MCF 10A (cell line): Measurements from ENCODE around the gene LRP1B. TPM values are rescaled to one million over a fixed set of nuclear protein-coding genes. Genes with fewer than 3 reads are reported as not detected.

Experiments used
- BruUV-seq: library from RNA; stranded (reverse); fragments of 400-500 nt; replicated peaks from 2 replicates; lab custom pipeline; 2021; lab: Mats Ljungman, UMichigan
- CTCF ChIA-PET: fragments of 300-600 bp; sonication (Branson Sonifier 250); formaldehyde crosslinking; extraction: SDS; loops from one replicate; lab custom pipeline; 2021; ENCODE audit warnings: antibody characterized with exemption, inconsistent platforms; lab: Yijun Ruan, JAX
- POLR2A ChIA-PET: fragments of 300-600, 350-650 bp; sonication (Branson Sonifier 250); formaldehyde crosslinking; extraction: SDS; loops from one replicate; lab custom pipeline; 2020; ENCODE audit warnings: antibody characterized with exemption, inconsistent platforms; lab: Yijun Ruan, JAX
- DNase-seq: peaks from one replicate; pipeline ENCODE4 v3.0.0-alpha.2; 2018; ENCODE audit not compliant: unreplicated experiment
- H3K27ac Mint-ChIP-seq: one replicate; pipeline ENCODE4 v1.8.0; 2022; ENCODE audit warnings: mild to moderate bottlenecking, low read depth, mixed read lengths; ENCODE audit not compliant: unreplicated experiment
- H3K27me3 Mint-ChIP-seq: one replicate; pipeline ENCODE4 v1.8.0; 2022; ENCODE audit warnings: mixed read lengths; ENCODE audit not compliant: insufficient read depth, unreplicated experiment
- H3K36me3 Mint-ChIP-seq: one replicate; pipeline ENCODE4 v1.8.0; 2022; ENCODE audit warnings: mild to moderate bottlenecking, moderate library complexity, mixed read lengths; ENCODE audit not compliant: insufficient read depth, unreplicated experiment
- H3K4me1 Mint-ChIP-seq: one replicate; pipeline ENCODE4 v1.8.0; 2022; ENCODE audit warnings: mixed read lengths; ENCODE audit not compliant: insufficient read depth, unreplicated experiment
- H3K4me3 Mint-ChIP-seq: one replicate; pipeline ENCODE4 v1.8.0; 2022; ENCODE audit warnings: mild to moderate bottlenecking, moderate library complexity, mixed read lengths; ENCODE audit not compliant: unreplicated experiment
- H3K9me3 Mint-ChIP-seq: one replicate; pipeline ENCODE4 v1.8.0; 2022; ENCODE audit warnings: mixed read lengths; ENCODE audit not compliant: unreplicated experiment
- CTCF ChIP-seq: fragments of 200-600 bp; IDR thresholded peaks from one replicate; pipeline ENCODE4 v1.8.0; 2022; ENCODE audit warnings: antibody characterized with exemption, mild to moderate bottlenecking; ENCODE audit not compliant: unreplicated experiment
- intact Hi-C: fragments of 100-400 bp; cut with micrococcal nuclease; formaldehyde crosslinking; loops from 2 replicates; pipeline ENCODE4 v1.14.1; 2022
- total RNA-seq: library from RNA; stranded (reverse); gene quantifications from 2 replicates; pipeline ENCODE4 v1.2.3, GENCODE V29; 2022

The LRP1B gene
- total RNA-seq, 1 experiment from 2014 or later = not detected

GRCh38 chr2:141524777-141525176 is 606.0 kb downstream of the LRP1B start:
- no peaks in the 10 kb centered on the region for H3K9me3 Mint-ChIP-seq
- TF ChIP-seq CTCF = no peak
- H3K27me3 Mint-ChIP-seq = peaks cover 31% of the 10 kb centered on the region
- BruUV-seq = no TSS peak
- ChIA-PET CTCF (no interaction called here), POLR2A (no interaction called here)
- H3K36me3 Mint-ChIP-seq = no peaks in the 10 kb centered on the region
- no peak overlapping the region for H3K27ac Mint-ChIP-seq
- DNase-seq = no peak
- H3K4me1 Mint-ChIP-seq = no peaks in the 10 kb centered on the region
- H3K4me3 Mint-ChIP-seq = no peak overlapping the region
- intact Hi-C loops = no loop called here

GRCh38 chr2:141523199-141523598 is 607.6 kb downstream of the LRP1B start:
- no peak for TF ChIP-seq CTCF
- ChIA-PET POLR2A (no interaction called here), CTCF (no interaction called here)
- Mint-ChIP-seq H3K27me3 (peaks cover 35% of the 10 kb centered on the region), H3K4me3 (no peak overlapping the region), H3K9me3 (no peaks in the 10 kb centered on the region), H3K4me1 (no peaks in the 10 kb centered on the region), H3K27ac (no peak overlapping the region), H3K36me3 (no peaks in the 10 kb centered on the region)
- DNase-seq = no peak
- intact Hi-C loops = no loop called here
- BruUV-seq = no TSS peak

- TF ChIP-seq CTCF = no peak
- ChIA-PET CTCF (no interaction called here), POLR2A (no interaction called here)
- Mint-ChIP-seq H3K36me3 (no peaks in the 10 kb centered on the region), H3K27me3 (peaks cover 35% of the 10 kb centered on the region), H3K4me3 (no peak overlapping the region), H3K27ac (no peak overlapping the region), H3K4me1 (no peaks in the 10 kb centered on the region), H3K9me3 (no peaks in the 10 kb centered on the region)
- BruUV-seq = no TSS peak
- intact Hi-C loops = no loop called here
- no peak for DNase-seq
These were observed 608.1 kb downstream of the LRP1B start for GRCh38 chr2:141522702-141523101.

GRCh38 chr2:141522048-141522447 is 608.8 kb downstream of the LRP1B start:
- no peak for DNase-seq
- intact Hi-C loops = no loop called here
- Mint-ChIP-seq H3K27me3 (peaks cover 41% of the 10 kb centered on the region), H3K4me1 (no peaks in the 10 kb centered on the region), H3K9me3 (no peaks in the 10 kb centered on the region), H3K4me3 (no peak overlapping the region), H3K27ac (no peak overlapping the region), H3K36me3 (no peaks in the 10 kb centered on the region)
- ChIA-PET POLR2A (interaction anchor here (0.7 kb wide), 1 partner anchor 1046 kb away, joined by 3 read pairs; no protein-coding TSS in a partner anchor), CTCF (no interaction called here)
- BruUV-seq = no TSS peak
- no peak for TF ChIP-seq CTCF
